A549 (cell line): ENCODE measurements around the gene NKG7. TPM values are rescaled to one million over a fixed set of nuclear protein-coding genes. Genes with fewer than 3 reads are reported as not detected.

Source experiments
- ATAC-seq, 2 experiments: fragments of 200-7000 bp in 1 of 2; fragments of >200 bp in 1 of 2; cut with Nextera tagmentation in 1 of 2; cut with Tn5 transposase in 1 of 2; 3 replicates each; pipeline versions ENCODE4 v1.8.0 to v1.9.1; 2018 to 2020; ENCODE audit warnings: mild to moderate bottlenecking in 1 of 2, moderate library complexity in 1 of 2
- CTCF ChIA-PET: fragments of 300-600 bp; sonication (Branson Sonifier 250); formaldehyde crosslinking; extraction: SDS; loops from one replicate; lab custom pipeline; 2021; ENCODE audit warnings: antibody characterized with exemption, inconsistent platforms; lab: Yijun Ruan, JAX
- POLR2A ChIA-PET: fragments of 350-600 bp; formaldehyde crosslinking; extraction: SDS; loops from one replicate; lab custom pipeline; 2021; ENCODE audit warnings: antibody characterized with exemption, inconsistent platforms; lab: Yijun Ruan, JAX
- DNase-seq, 2 experiments: peaks; one replicate each; pipeline versions ENCODE4 v3.0.0 to v3.0.0-alpha.2; 2011 to 2016; ENCODE audit warnings: low read depth in 1 of 2, low spot score in 1 of 2
- FAIRE-seq: peaks from 2 replicates; lab custom pipeline; 2011; peaks lifted over from hg19 to GRCh38; lab: Jason Lieb, UNC
- H3K27ac ChIP-seq, 2 experiments: fragments of >200 bp; sonication (Bioruptor Twin); formaldehyde crosslinking; 3 replicates each; pipeline ENCODE4 v1.5.1; 2016 to 2017
- H3K4me1 ChIP-seq: fragments of >200 bp; sonication (Bioruptor Twin); formaldehyde crosslinking; 3 replicates; pipeline ENCODE4 v1.6.1; 2016
- H3K4me2 ChIP-seq: fragments of >200 bp; sonication (Bioruptor Twin); formaldehyde crosslinking; 3 replicates; pipeline ENCODE4 v1.6.1; 2016
- H3K4me3 ChIP-seq: fragments of >200 bp; sonication (Bioruptor Twin); formaldehyde crosslinking; 3 replicates; pipeline ENCODE4 v1.5.1; 2016
- H3K9me3 ChIP-seq: fragments of >200 bp; sonication (Bioruptor Twin); formaldehyde crosslinking; 3 replicates; pipeline ENCODE4 v1.6.1; 2016
- CBX2 ChIP-seq: fragments of 200-600 bp; sonication (generic); IDR thresholded peaks from 2 replicates; pipeline ENCODE4 v1.6.1; 2016; ENCODE audit warnings: low read depth, mild to moderate bottlenecking, borderline replicate concordance
- CEBPB ChIP-seq, 2 experiments: fragments of >200 bp in 1 of 2; sonication (Bioruptor Twin) in 1 of 2; formaldehyde crosslinking in 1 of 2; IDR thresholded peaks; 2 replicates each; pipeline ENCODE4 v1.6.1; 2012 to 2016
- E2F6 ChIP-seq: IDR thresholded peaks from 2 replicates; pipeline ENCODE4 v1.6.1; 2012; ENCODE audit warnings: low read depth, borderline replicate concordance
- EHMT2 ChIP-seq: fragments of 200-600 bp; sonication (generic); IDR thresholded peaks from 2 replicates; pipeline ENCODE4 v1.6.1; 2016; ENCODE audit warnings: antibody characterized with exemption, low read depth, mild to moderate bottlenecking, moderate library complexity
- FOSB ChIP-seq: fragments of 250-450 bp; sonication (Bioruptor Pico); IDR thresholded peaks from 2 replicates; pipeline ENCODE4 v1.5.0; 2020; ENCODE audit warnings: mild to moderate bottlenecking, moderate library complexity
- FOXS1 ChIP-seq: fragments of 250-450 bp; sonication (Bioruptor Pico); IDR thresholded peaks from 2 replicates; pipeline ENCODE4 v1.5.0; 2020; ENCODE audit warnings: mild to moderate bottlenecking, moderate library complexity
- GATA3 ChIP-seq: IDR thresholded peaks from 2 replicates; pipeline ENCODE4 v1.6.1; 2012; ENCODE audit warnings: borderline replicate concordance
- HMGXB4 ChIP-seq: fragments of 250-450 bp; sonication (Bioruptor Pico); IDR thresholded peaks from 2 replicates; pipeline ENCODE4 v1.5.0; 2021; ENCODE audit warnings: mild to moderate bottlenecking, moderate library complexity, borderline replicate concordance
- HOXB13 ChIP-seq: fragments of 250-450 bp; sonication (Bioruptor Pico); IDR thresholded peaks from 2 replicates; pipeline ENCODE4 v1.5.0; 2020; ENCODE audit warnings: low read depth, mild to moderate bottlenecking, moderate library complexity
- JUNB ChIP-seq: fragments of >200 bp; sonication (Bioruptor Twin); formaldehyde crosslinking; IDR thresholded peaks from 2 replicates; pipeline ENCODE4 v1.6.1; 2016
- MAX ChIP-seq: IDR thresholded peaks from 2 replicates; pipeline ENCODE4 v1.6.1; 2012
- MAZ ChIP-seq: fragments of 150-350 bp; IDR thresholded peaks from 2 replicates; pipeline ENCODE4 v1.6.1; 2014; ENCODE audit warnings: antibody characterized with exemption, low read depth, low read length, borderline replicate concordance
- MYC ChIP-seq: IDR thresholded peaks from 2 replicates; pipeline ENCODE4 v1.6.1; 2012; ENCODE audit warnings: mild to moderate bottlenecking, inconsistent platforms, low read length, improper control_type of control experiment, borderline replicate concordance
- NFE2L2 ChIP-seq: fragments of 150-350 bp; conservative IDR thresholded peaks from 2 replicates; pipeline ENCODE4 v1.6.1; 2014; ENCODE audit warnings: low read length
- NPAS2 ChIP-seq: fragments of 250-450 bp; sonication (Bioruptor Pico); IDR thresholded peaks from 2 replicates; pipeline ENCODE4 v1.8.0; 2022; ENCODE audit warnings: mild to moderate bottlenecking, moderate library complexity, borderline replicate concordance
- PBX3 ChIP-seq: IDR thresholded peaks from 2 replicates; pipeline ENCODE4 v1.6.1; 2012
- POLR2A ChIP-seq: IDR thresholded peaks from 2 replicates; pipeline ENCODE4 v1.6.1; 2012; ENCODE audit warnings: mild to moderate bottlenecking, low read length
- POLR2AphosphoS2 ChIP-seq: conservative IDR thresholded peaks from 2 replicates; pipeline ENCODE4 v1.6.1; 2012; ENCODE audit warnings: low read length, improper control_type of control experiment, inconsistent platforms
- RCOR1 ChIP-seq: fragments of 150-350 bp; IDR thresholded peaks from 2 replicates; pipeline ENCODE4 v1.6.1; 2014; ENCODE audit warnings: antibody characterized with exemption, low read length, low read depth
- REST ChIP-seq: fragments of 200-600 bp; sonication (generic); IDR thresholded peaks from 2 replicates; pipeline ENCODE4 v1.6.1; 2016; ENCODE audit warnings: antibody characterized with exemption, mild to moderate bottlenecking, moderate library complexity
- SREBF2 ChIP-seq: fragments of 450-650 bp; IDR thresholded peaks from 2 replicates; pipeline ENCODE4 v1.6.1; 2014; ENCODE audit warnings: mild to moderate bottlenecking, moderate library complexity
- ZC3H11A ChIP-seq: fragments of 450-650 bp; IDR thresholded peaks from 2 replicates; pipeline ENCODE4 v1.6.1; 2014; ENCODE audit warnings: antibody characterized with exemption, mild to moderate bottlenecking
- ZNF302 ChIP-seq: fragments of 250-450 bp; sonication (Bioruptor Pico); IDR thresholded peaks from 2 replicates; pipeline ENCODE4 v1.9.0; 2021; ENCODE audit warnings: inconsistent platforms, mild to moderate bottlenecking, moderate library complexity
- WGBS: methylation state at CpG from one replicate; pipeline ENCODE4 v1.1.6; 2017; ENCODE audit errors: missing lambda C conversion rate; 5-methylcytosine and 5-hydroxymethylcytosine counted together
- polyA plus RNA-seq, 4 experiments: library from polyadenylated mRNA; depleted of rRNA in 3 of 4; stranded (reverse); fragments of >200 nt; fragmentation: RNase III in 1 of 4; extraction: RNeasy Plus Mini Kit Qiagen cat#74134 plus additional on column Dnase treatment in 1 of 4; gene quantifications; 2 replicates in 3 of 4; 3 replicates in 1 of 4; pipeline ENCODE4 v1.2.3, GENCODE V29; 2011 to 2017

Gene NKG7
- polyA plus RNA-seq, 2 of the 4 experiments (the other 2 are of a cell fraction), result not detected

GRCh38 chr19:51352783-51353360 lies 19.6 kb downstream of the NKG7 start:
- WGBS, result 90% methylated on average over 16 of the region's 16 CpGs
- no peak for FAIRE-seq
- CTCF ChIA-PET, result interaction anchor here (0.6 to 1.3 kb wide), 3 partner anchors 9 to 243 kb away, joined by 3 to 4 read pairs (median 4); no protein-coding TSS in a partner anchor

GRCh38 chr19:51351266-51351990 lies 21.0 kb downstream of the NKG7 start:
- CTCF ChIA-PET, result interaction anchor here (1.0 to 2.3 kb wide), 5 partner anchors 11 to 28 kb away, joined by 3 to 12 read pairs (median 6); no protein-coding TSS in a partner anchor
- 90% methylated on average over 11 of the region's 11 CpGs for WGBS
- H3K4me1 ChIP-seq, result peaks cover 37% of the 10 kb centered on the region
- FAIRE-seq, result no peak
- peak overlapping the region; percentile 49; the same call in 2 of the 3 replicates for H3K4me2 ChIP-seq
- no peak for DNase-seq
- no peak overlapping the region for H3K4me3 ChIP-seq
- peak; percentile 6 to 19; a peak in 3 of 6 replicates for ATAC-seq
- POLR2A ChIA-PET, result interaction anchor here (4.2 kb wide), 1 partner anchor 11 kb away, joined by 42 read pairs; no protein-coding TSS in a partner anchor
- no peaks in the 10 kb centered on the region for H3K9me3 ChIP-seq
- no peak for TF ChIP-seq MYC
- TF ChIP-seq EHMT2, result no peak
- TF ChIP-seq, all 56 proteins: peak for 0
- H3K27ac ChIP-seq, result peak overlapping the region; percentile 83 to 84

More at GRCh38 chr19:51352783-51353360, 19.6 kb downstream of the NKG7 start:
- Histone ChIP-seq H3K4me3 (no peak overlapping the region), H3K4me1 (peaks cover 32% of the 10 kb centered on the region), H3K4me2 (no peak overlapping the region), H3K27ac (peak overlapping the region in 1 of 2 experiments; percentile 83; a peak in 3 of 6 replicates), H3K9me3 (no peaks in the 10 kb centered on the region)
- no peak for DNase-seq
- POLR2A ChIA-PET, result interaction anchor here (4.2 kb wide), 1 partner anchor 13 kb away, joined by 42 read pairs; no protein-coding TSS in a partner anchor
- TF ChIP-seq FOXS1 (CRISPR knock-in tag) (no peak), POLR2AphosphoS2 (no peak), HMGXB4 (CRISPR knock-in tag) (no peak), POLR2A (no peak), MAZ (no peak), CEBPB (IDR thresholded peaks at IDR 0.05) (no peak), NPAS2 (no peak), GATA3 (no peak), SREBF2 (no peak), MYC (no peak)
- TF ChIP-seq, all 56 proteins: peak for 0
- ATAC-seq, result no peak

GRCh38 chr19:51347209-51347928 lies 25.1 kb downstream of the NKG7 start:
- DNase-seq (no peak), ATAC-seq (no peak), FAIRE-seq (no peak)
- no peaks in the 10 kb centered on the region for H3K9me3 ChIP-seq
- WGBS, result 74% methylated on average over 10 of the region's 10 CpGs
- ChIA-PET POLR2A (no interaction called here), CTCF (interaction anchor here (0.7 to 1.7 kb wide), 3 partner anchors 16 to 25 kb away, joined by 3 to 5 read pairs (median 4); partner anchors contain the start of genes ETFB and NKG7)
- peaks cover 42% of the 10 kb centered on the region for H3K4me1 ChIP-seq
- H3K27ac ChIP-seq, result peak overlapping the region; percentile 32 to 38; a peak in 2 of 6 replicates
- peak overlapping the region; percentile 41; the same call in 2 of the 3 replicates for H3K4me2 ChIP-seq
- no peak overlapping the region for H3K4me3 ChIP-seq
- TF ChIP-seq MAX (no peak), SREBF2 (no peak), ZNF302 (CRISPR knock-in tag) (no peak), CBX2 (no peak), ZC3H11A (no peak), JUNB (no peak), E2F6 (no peak), RCOR1 (no peak), NFE2L2 (no peak), POLR2A (no peak), REST (no peak), FOSB (CRISPR knock-in tag) (no peak), HOXB13 (CRISPR knock-in tag) (no peak), PBX3 (no peak)
